Transverse colon (tissue), 4 donors: ENCODE measurements around the gene LRRC45. TPM values are rescaled to one million over a fixed set of nuclear protein-coding genes. Genes with fewer than 3 reads are reported as not detected.

Experiments used
- DNase-seq: peaks from one replicate; pipeline ENCODE4 v3.0.0-alpha.2; 2019
- H3K27ac ChIP-seq, 4 donors: fragments of 200-600 bp; sonication (generic); 2 replicates each; pipeline ENCODE4 v1.5.1; 2016 to 2018; ENCODE audit warnings: inconsistent platforms in 4 of 4
- H3K27me3 ChIP-seq: fragments of 200-600 bp; sonication (generic); 2 replicates; pipeline ENCODE4 v1.5.1; 2017; ENCODE audit warnings: inconsistent platforms
- H3K36me3 ChIP-seq, 4 donors: fragments of 200-600 bp; sonication (generic); 2 replicates each; pipeline ENCODE4 v1.5.1; 2017 to 2019; ENCODE audit warnings: inconsistent platforms in 4 of 4
- H3K4me1 ChIP-seq, 4 donors: fragments of 200-600 bp; sonication (generic); 2 replicates each; pipeline ENCODE4 v1.5.1; 2017 to 2020; ENCODE audit warnings: inconsistent platforms in 4 of 4
- H3K4me3 ChIP-seq, 4 donors: fragments of 200-600 bp; sonication (generic); 1 replicate in 1 of 4; 2 replicates in 3 of 4; pipeline versions ENCODE4 v1.5.1 to v1.6.1; 2017 to 2019; ENCODE audit warnings: inconsistent platforms in 4 of 4
- H3K9me3 ChIP-seq, 2 donors: fragments of 200-600 bp; sonication (generic); 2 replicates each; pipeline ENCODE4 v1.5.1; 2017 to 2019; ENCODE audit warnings: inconsistent platforms in 2 of 2
- EP300 ChIP-seq: sonication (generic); formaldehyde crosslinking; IDR thresholded peaks from one replicate; pipeline ENCODE4 v1.6.1; 2017; ENCODE audit warnings: antibody characterized with exemption, low read depth
- POLR2A ChIP-seq: fragments of 450-650 bp; IDR thresholded peaks from one replicate; pipeline ENCODE4 v1.6.1; 2016; ENCODE audit warnings: antibody characterized with exemption, mild to moderate bottlenecking, moderate library complexity
- POLR2AphosphoS5 ChIP-seq, 3 donors: sonication (generic); formaldehyde crosslinking; IDR thresholded peaks; one replicate each; pipeline ENCODE4 v1.6.1; 2016; ENCODE audit warnings: antibody characterized with exemption in 3 of 3
- WGBS, 2 donors: methylation state at CpG; one replicate each; pipeline ENCODE4 v1.1.5; 2018; ENCODE audit warnings: low coverage in 1 of 2; 5-methylcytosine and 5-hydroxymethylcytosine counted together
- in situ Hi-C, 4 donors: fragments of 200-750 bp; cut with MboI; loops; one replicate each; pipeline versions ENCODE4 v1.15.0 to v1.15.1; 2017; ENCODE audit warnings: low sequenced_read_pairs in 3 of 4, low pct_ligation_motif_present in 1 of 4, low pct_unique_long_range_greater_than_20kb in 1 of 4
- intact Hi-C: fragments of 100-400 bp; cut with DNase I; formaldehyde crosslinking; loops from one replicate; pipeline ENCODE4 v1.15.1; 2023; ENCODE audit warnings: low total_unique reads
- total RNA-seq, 4 donors: library from RNA; depleted of rRNA; stranded (reverse); fragments of >200 nt; gene quantifications; one replicate each; pipeline ENCODE4 v1.1.0, GENCODE V29; 2016
- TF ChIP-seq, protein P1 (sequence below), 5 experiments: fragments of 200-600 bp in 3 of 5; fragments of 450-650 bp in 2 of 5; sonication (generic) in 3 of 5; IDR thresholded peaks; 1 replicate in 2 of 5; 2 replicates in 3 of 5; pipeline ENCODE4 v1.5.1; 2016 to 2017; ENCODE audit warnings: antibody characterized with exemption in 5 of 5, inconsistent platforms in 3 of 5, mild to moderate bottlenecking in 2 of 5, moderate library complexity in 1 of 5

Gene LRRC45
- total RNA-seq, 4 donors from 2014 or later = 12.7 to 40.6 (median 23.5) TPM

DNA sequence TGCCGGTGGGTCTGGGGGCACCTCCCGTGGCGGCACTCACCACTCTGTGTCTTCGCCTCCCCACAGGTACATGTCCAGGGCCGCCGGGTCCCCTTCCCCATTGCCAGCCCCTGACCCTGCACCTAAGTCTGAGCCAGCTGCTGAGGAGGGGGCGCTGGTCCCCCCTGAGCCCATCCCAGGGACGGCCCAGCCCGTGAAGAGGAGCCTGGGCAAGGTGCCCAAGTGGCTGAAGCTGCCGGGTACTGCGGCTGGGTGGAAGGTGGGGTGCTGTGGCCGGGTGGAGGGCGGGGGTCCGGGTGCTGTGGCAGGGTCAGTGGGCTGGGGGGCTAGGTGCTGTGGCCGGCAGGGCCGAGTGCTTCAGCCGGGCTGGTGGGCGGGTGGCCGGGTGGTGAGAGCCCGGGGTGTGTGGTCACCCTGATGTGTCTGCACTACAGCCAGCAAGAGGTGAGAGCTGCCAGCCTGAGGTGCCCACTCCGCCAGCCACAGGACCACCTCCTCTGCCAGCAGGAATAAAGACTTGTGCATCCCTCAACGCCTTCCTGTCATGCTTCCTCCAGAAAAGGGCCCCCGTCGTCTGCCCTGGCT, 6.1 kb upstream of the LRRC45 start:
- H3K36me3 ChIP-seq = no peaks in the 10 kb centered on the region
- DNase-seq = no peak
- WGBS, 2 donors = 70 to 85% methylated on average over 2 to 24 of the region's 24 CpGs
- no peak overlapping the region for H3K4me3 ChIP-seq
- H3K27me3 ChIP-seq = no peaks in the 10 kb centered on the region
- no peak for TF ChIP-seq POLR2AphosphoS5 (IDR thresholded peaks at IDR 0.05)
- no peaks in the 10 kb centered on the region for H3K9me3 ChIP-seq
- H3K4me1 ChIP-seq = peaks cover 11 to 26% (median 20%) of the 10 kb centered on the region in 4 donors
- in situ Hi-C loops (no loop called here), intact Hi-C loops (no loop called here)
- H3K27ac ChIP-seq = no peak overlapping the region

DNA sequence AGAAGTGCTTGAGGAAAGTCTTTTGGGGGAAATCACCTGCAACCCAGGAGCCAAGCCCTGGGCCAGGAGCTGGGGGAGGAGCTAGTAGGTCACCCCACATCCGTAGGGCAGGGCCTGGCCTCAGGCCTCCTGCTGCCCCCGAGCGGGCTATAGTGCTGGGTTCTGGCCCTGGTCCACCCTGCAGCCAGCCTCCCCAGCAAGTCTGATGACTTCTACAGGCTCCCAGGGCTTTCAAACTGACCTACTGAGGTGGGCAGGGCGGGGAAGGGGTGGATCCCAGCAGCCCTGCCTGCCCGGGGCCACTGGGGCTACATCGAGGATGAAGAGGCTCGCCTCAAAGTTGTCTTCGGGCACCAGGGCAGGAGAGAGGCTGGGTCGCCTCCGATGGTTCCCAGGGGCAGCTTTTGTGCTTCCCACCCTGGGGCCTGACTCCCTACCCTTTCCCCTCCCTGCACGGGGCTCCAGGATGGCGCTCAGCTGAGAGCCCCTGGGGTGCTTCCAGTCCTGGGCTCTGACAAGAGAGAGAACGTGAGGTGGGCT, 5.4 kb upstream of the LRRC45 start:
- H3K36me3 ChIP-seq = no peaks in the 10 kb centered on the region
- no peak for DNase-seq
- no peak for TF ChIP-seq POLR2AphosphoS5 (IDR thresholded peaks at IDR 0.05)
- no peak for TF ChIP-seq EP300
- TF ChIP-seq, protein P1, sequence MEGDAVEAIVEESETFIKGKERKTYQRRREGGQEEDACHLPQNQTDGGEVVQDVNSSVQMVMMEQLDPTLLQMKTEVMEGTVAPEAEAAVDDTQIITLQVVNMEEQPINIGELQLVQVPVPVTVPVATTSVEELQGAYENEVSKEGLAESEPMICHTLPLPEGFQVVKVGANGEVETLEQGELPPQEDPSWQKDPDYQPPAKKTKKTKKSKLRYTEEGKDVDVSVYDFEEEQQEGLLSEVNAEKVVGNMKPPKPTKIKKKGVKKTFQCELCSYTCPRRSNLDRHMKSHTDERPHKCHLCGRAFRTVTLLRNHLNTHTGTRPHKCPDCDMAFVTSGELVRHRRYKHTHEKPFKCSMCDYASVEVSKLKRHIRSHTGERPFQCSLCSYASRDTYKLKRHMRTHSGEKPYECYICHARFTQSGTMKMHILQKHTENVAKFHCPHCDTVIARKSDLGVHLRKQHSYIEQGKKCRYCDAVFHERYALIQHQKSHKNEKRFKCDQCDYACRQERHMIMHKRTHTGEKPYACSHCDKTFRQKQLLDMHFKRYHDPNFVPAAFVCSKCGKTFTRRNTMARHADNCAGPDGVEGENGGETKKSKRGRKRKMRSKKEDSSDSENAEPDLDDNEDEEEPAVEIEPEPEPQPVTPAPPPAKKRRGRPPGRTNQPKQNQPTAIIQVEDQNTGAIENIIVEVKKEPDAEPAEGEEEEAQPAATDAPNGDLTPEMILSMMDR (IDR thresholded peaks at IDR 0.05) = no peak
- TF ChIP-seq POLR2A = no peak
- no peak overlapping the region for H3K4me3 ChIP-seq
- H3K27me3 ChIP-seq = no peaks in the 10 kb centered on the region
- intact Hi-C loops = no loop called here
- H3K9me3 ChIP-seq = no peaks in the 10 kb centered on the region
- in situ Hi-C loops = no loop called here
- 73% methylated on average over 13 of the region's 13 CpGs; no CpG with 5 or more reads in 1 of the 2 donors for WGBS, 2 donors
- peaks cover 13 to 28% (median 24%) of the 10 kb centered on the region in 4 donors for H3K4me1 ChIP-seq
- no peak overlapping the region for H3K27ac ChIP-seq

DNA sequence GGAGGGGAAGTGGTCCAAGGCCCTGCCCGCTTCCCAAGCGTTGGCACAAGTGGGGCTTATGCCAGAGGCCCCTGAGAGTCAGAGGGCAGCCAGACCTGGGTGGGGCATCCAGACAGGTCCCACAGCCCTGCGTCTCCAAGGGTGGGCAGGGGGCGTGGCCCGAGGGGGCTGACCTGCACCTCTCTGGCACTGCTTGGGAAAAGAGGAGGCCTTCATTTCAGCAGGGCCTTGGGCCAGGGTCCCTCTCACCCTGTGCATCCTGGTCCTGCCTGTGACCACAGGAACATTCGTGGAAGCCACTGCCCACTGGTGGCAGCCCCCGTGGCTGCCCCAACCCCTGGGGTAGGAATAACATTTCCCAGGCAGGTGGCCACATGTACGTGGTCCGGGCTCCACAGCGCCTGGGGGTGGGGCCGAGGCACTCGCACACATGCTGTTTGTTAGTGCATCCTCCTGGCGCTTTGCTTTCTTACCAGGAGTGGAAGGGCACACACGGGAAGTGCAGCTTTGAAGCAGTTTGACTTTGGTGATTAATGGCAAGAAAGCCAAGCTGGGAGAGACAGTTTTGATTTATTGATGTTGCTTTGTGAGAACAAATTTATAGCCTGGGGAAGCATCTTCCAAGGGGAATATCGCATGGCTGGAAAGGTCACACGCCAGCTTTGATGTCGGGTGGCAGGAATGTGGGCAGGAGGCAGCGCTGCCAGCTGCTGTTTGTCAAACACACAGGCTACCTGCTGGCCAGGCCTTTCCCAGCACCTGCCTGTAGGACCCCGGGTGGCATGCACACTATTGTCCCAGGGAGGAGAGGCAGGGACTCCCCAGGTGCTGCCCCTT, 4.7 kb upstream of the LRRC45 start:
- Histone ChIP-seq H3K36me3 (no peaks in the 10 kb centered on the region), H3K27ac (no peak overlapping the region), H3K9me3 (no peaks in the 10 kb centered on the region), H3K4me3 (no peak overlapping the region), H3K27me3 (no peaks in the 10 kb centered on the region), H3K4me1 (peaks cover 13 to 28% (median 24%) of the 10 kb centered on the region in 4 donors)
- DNase-seq = no peak
- no peak for TF ChIP-seq EP300
- TF ChIP-seq POLR2AphosphoS5 (IDR thresholded peaks at IDR 0.05) = no peak
- no peak for TF ChIP-seq POLR2A
- TF ChIP-seq, protein P1 (IDR thresholded peaks at IDR 0.05) = no peak
- in situ Hi-C loops (no loop called here), intact Hi-C loops (no loop called here)
- WGBS, 2 donors = 33 to 77% methylated on average over 1 to 19 of the region's 19 CpGs

DNA sequence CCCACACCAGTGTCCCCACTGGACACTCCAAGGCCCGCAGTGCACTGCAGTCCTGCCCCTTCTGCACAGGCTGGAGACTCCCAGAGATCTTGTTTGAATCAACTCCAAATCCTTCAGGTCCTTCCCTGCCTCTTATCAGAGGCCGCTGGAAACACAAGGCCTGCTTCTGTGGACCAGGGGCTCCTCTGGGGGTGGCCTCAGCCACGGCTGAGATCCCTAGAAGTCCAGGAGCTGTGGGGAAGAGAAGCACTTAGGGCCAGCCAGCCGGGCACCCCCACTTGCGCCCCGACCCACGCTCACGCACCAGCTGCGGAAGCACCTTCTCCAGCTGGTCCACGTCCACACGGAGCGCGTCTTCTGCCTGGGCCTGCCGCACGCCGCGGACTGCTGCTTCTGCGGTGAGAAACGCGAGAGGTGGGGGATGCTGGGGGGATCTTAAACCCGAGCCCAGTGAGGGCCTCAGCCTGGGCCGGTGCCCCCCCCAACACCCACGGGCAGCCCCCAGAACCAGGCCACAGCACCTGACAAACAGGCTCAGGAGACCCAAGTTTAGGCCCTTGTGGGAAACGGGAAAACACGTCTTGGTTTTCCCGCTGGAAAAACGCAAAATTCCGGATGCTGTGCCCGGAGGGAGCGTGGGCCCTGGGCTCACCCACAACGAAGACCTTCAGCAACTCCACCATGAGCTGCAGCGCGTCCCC, 4.0 kb upstream of the LRRC45 start:
- no peak overlapping the region for H3K27ac ChIP-seq
- DNase-seq = no peak
- H3K9me3 ChIP-seq = no peaks in the 10 kb centered on the region
- TF ChIP-seq POLR2AphosphoS5 (IDR thresholded peaks at IDR 0.05) = no peak
- TF ChIP-seq EP300 = no peak
- H3K4me3 ChIP-seq = no peak overlapping the region
- intact Hi-C loops = no loop called here
- no peaks in the 10 kb centered on the region for H3K27me3 ChIP-seq
- in situ Hi-C loops = no loop called here
- 91% methylated on average over 33 of the region's 33 CpGs; no CpG with 5 or more reads in 1 of the 2 donors for WGBS, 2 donors
- H3K36me3 ChIP-seq = no peaks in the 10 kb centered on the region
- peaks cover 19 to 34% (median 31%) of the 10 kb centered on the region in 4 donors for H3K4me1 ChIP-seq
